OCI-LY7 (cell line): Measurements from ENCODE around the gene RIMS4. TPM values are rescaled to one million over a fixed set of nuclear protein-coding genes. Genes with fewer than 3 reads are reported as not detected.

ENCODE experiments used
- BruUV-seq: library from RNA; stranded (reverse); fragments of 400-500 nt; replicated peaks from 2 replicates; lab custom pipeline; 2021; lab: Mats Ljungman, UMichigan
- CTCF ChIA-PET: fragments of 300-600 bp; sonication (Branson Sonifier 250); formaldehyde crosslinking; loops from one replicate; lab custom pipeline; 2022; ENCODE audit warnings: antibody characterized with exemption; ENCODE audit not compliant: unreplicated experiment; lab: Charles Lee
- POLR2A ChIA-PET: fragments of 300-600 bp; sonication (Branson Sonifier 250); formaldehyde crosslinking; loops from one replicate; lab custom pipeline; 2022; ENCODE audit warnings: antibody characterized with exemption; lab: Charles Lee
- DNase-seq: peaks from one replicate; pipeline ENCODE4 v3.0.0-alpha.2; 2015; ENCODE audit warnings: low spot score
- H2AFZ ChIP-seq: fragments of 200-600 bp; sonication (generic), shearing (Covaris generic); 2 replicates; pipeline ENCODE4 v1.6.1; 2014; ENCODE audit warnings: mild to moderate bottlenecking, antibody characterized with exemption, low read length, moderate library complexity
- H3K27ac ChIP-seq: fragments of 200-600 bp; sonication (generic); 2 replicates; pipeline ENCODE4 v1.5.1; 2014; ENCODE audit warnings: mixed run types, low read depth, mild to moderate bottlenecking, moderate library complexity, low read length, inconsistent platforms; ENCODE audit not compliant: poor library complexity, severe bottlenecking
- H3K36me3 ChIP-seq: fragments of 200-600 bp; sonication (generic); 2 replicates; pipeline ENCODE4 v1.6.1; 2014; ENCODE audit warnings: mild to moderate bottlenecking, antibody characterized with exemption, low read length, moderate library complexity, mixed read lengths; ENCODE audit not compliant: insufficient read depth
- H3K4me1 ChIP-seq: fragments of 200-600 bp; sonication (generic); 2 replicates; pipeline ENCODE4 v1.5.1; 2014; ENCODE audit warnings: mild to moderate bottlenecking, low read length; ENCODE audit not compliant: insufficient read depth, poor library complexity, severe bottlenecking
- H3K4me2 ChIP-seq: fragments of 200-600 bp; sonication (generic); 2 replicates; pipeline ENCODE4 v1.6.1; 2014; ENCODE audit warnings: mild to moderate bottlenecking, low read length
- H3K4me3 ChIP-seq: fragments of 200-600 bp; sonication (generic); 2 replicates; pipeline ENCODE4 v1.5.1; 2014; ENCODE audit warnings: mild to moderate bottlenecking, low read depth, low read length; ENCODE audit not compliant: poor library complexity, severe bottlenecking
- H3K79me2 ChIP-seq: fragments of 200-600 bp; sonication (generic); 2 replicates; pipeline ENCODE4 v1.6.1; 2016; ENCODE audit warnings: low read depth, mild to moderate bottlenecking, low read length, moderate library complexity, mixed read lengths; ENCODE audit not compliant: insufficient read depth
- H3K9me2 ChIP-seq: fragments of 200-600 bp; sonication (generic); 2 replicates; pipeline ENCODE4 v1.6.1; 2016; ENCODE audit warnings: mild to moderate bottlenecking, low read length, mixed read lengths; ENCODE audit not compliant: insufficient read depth
- H3K9me3 ChIP-seq: fragments of 200-600 bp; sonication (generic); 2 replicates; pipeline ENCODE4 v1.6.1; 2014; ENCODE audit warnings: mild to moderate bottlenecking, mixed run types, low read length, mixed read lengths
- H4K20me1 ChIP-seq: fragments of 200-600 bp; sonication (generic); 2 replicates; pipeline ENCODE4 v1.6.1; 2014; ENCODE audit warnings: mild to moderate bottlenecking, antibody characterized with exemption, low read length, moderate library complexity, mixed read lengths; ENCODE audit not compliant: insufficient read depth
- CTCF ChIP-seq: fragments of 200-600 bp; sonication (generic); conservative IDR thresholded peaks from 2 replicates; pipeline ENCODE4 v1.5.1; 2014; ENCODE audit warnings: mild to moderate bottlenecking, antibody characterized with exemption, low read length, moderate library complexity, mixed read lengths
- EZH2phosphoT487 ChIP-seq: fragments of 200-600 bp; sonication (generic); IDR thresholded peaks from 2 replicates; pipeline ENCODE4 v1.6.1; 2018; ENCODE audit warnings: low read depth, borderline replicate concordance, mild to moderate bottlenecking, mixed run types, antibody characterized with exemption, low read length, moderate library complexity, mixed read lengths
- intact Hi-C: fragments of 100-400 bp; cut with micrococcal nuclease; formaldehyde crosslinking; loops from one replicate; pipeline ENCODE4 v1.10.0; 2022; ENCODE audit not compliant: unreplicated experiment
- total RNA-seq, 2 experiments: library from RNA; depleted of rRNA in 1 of 2; stranded (reverse); fragments of >200 nt in 1 of 2; shearing (Covaris generic) in 1 of 2; gene quantifications; 2 replicates each; pipeline ENCODE4 v1.2.3, GENCODE V29; 2014 to 2022

The RIMS4 gene
- total RNA-seq, 2 experiments from 2014 or later = not detected

- Histone ChIP-seq H3K27ac (no peak within 1 kb of the TSS), H3K4me3 (no peak within 1 kb of the TSS), H2AFZ (no peak within 1 kb of the TSS), H3K4me2 (no peak within 1 kb of the TSS), H3K9me2 (no peaks in the 10 kb centered on the region), H3K79me2 (no peaks in the 10 kb centered on the region), H3K4me1 (no peaks in the 10 kb centered on the region), H3K9me3 (no peaks in the 10 kb centered on the region), H3K36me3 (no peaks in the 10 kb centered on the region), H4K20me1 (no peaks in the 10 kb centered on the region)
- no peak for TF ChIP-seq CTCF
- TF ChIP-seq EZH2phosphoT487 = no peak
- DNase-seq = no peak
- no TSS peak for BruUV-seq
- ChIA-PET POLR2A (interaction anchor here (0.6 kb wide), 2 partner anchors 47 to 131 kb away, joined by 3 read pairs; no protein-coding TSS in a partner anchor), CTCF (no interaction called here)
- intact Hi-C loops = no loop called here
Observed at GRCh38 chr20:44714701-44715498, 95.4 kb downstream of the RIMS4 start, which contains the start of gene CCN5. TSS of gene CCN5 (plus strand) at chr20:44715369. CDS start at chr20:44715391, 22 bp downstream.

GRCh38 chr20:44714102-44714700, 96.1 kb downstream of the RIMS4 start:
- no peaks in the 10 kb centered on the region for H3K79me2 ChIP-seq
- no peak for DNase-seq
- CTCF ChIA-PET = no interaction called here
- no peaks in the 10 kb centered on the region for H4K20me1 ChIP-seq
- POLR2A ChIA-PET = interaction anchor here (0.6 kb wide), 2 partner anchors 47 to 132 kb away, joined by 3 read pairs; no protein-coding TSS in a partner anchor
- intact Hi-C loops = no loop called here
- H3K9me3 ChIP-seq = no peaks in the 10 kb centered on the region
- no peak overlapping the region for H2AFZ ChIP-seq
- H3K27ac ChIP-seq = no peak overlapping the region
- no peaks in the 10 kb centered on the region for H3K9me2 ChIP-seq
- no peaks in the 10 kb centered on the region for H3K36me3 ChIP-seq
- no peak overlapping the region for H3K4me3 ChIP-seq
- H3K4me1 ChIP-seq = no peaks in the 10 kb centered on the region
- TF ChIP-seq EZH2phosphoT487 (no peak), CTCF (no peak)
- H3K4me2 ChIP-seq = no peak overlapping the region
- BruUV-seq = no TSS peak

DNA sequence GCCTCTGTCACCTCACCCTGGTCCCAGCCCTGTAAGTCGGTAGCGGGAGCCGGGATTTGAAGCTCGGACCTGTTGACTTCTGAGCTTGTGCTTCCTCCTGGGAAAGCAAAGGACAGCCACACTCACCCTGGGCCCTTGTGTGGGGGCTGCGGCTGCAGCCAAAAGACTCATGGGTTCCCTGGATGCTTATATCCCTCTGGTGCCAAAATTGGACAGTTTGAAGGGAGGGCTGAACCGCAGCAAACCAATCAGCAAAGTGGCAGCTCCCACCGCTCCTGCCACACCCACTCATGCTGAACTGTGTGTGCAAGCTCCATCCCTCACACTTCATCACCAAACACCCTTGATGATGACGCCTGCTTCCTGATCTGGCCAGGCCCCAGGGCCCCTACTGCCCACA, 99.1 kb downstream of the RIMS4 start:
- H3K36me3 ChIP-seq = no peaks in the 10 kb centered on the region
- no peaks in the 10 kb centered on the region for H3K79me2 ChIP-seq
- no peak overlapping the region for H3K27ac ChIP-seq
- H3K4me2 ChIP-seq = no peak overlapping the region
- intact Hi-C loops = no loop called here
- H3K9me2 ChIP-seq = no peaks in the 10 kb centered on the region
- ChIA-PET POLR2A (no interaction called here), CTCF (interaction anchor here (0.6 to 0.9 kb wide), 2 partner anchors 21 to 327 kb away, joined by 3 read pairs; no protein-coding TSS in a partner anchor)
- H3K4me3 ChIP-seq = no peak overlapping the region
- no peak for TF ChIP-seq CTCF
- no peak for TF ChIP-seq EZH2phosphoT487
- H3K9me3 ChIP-seq = no peaks in the 10 kb centered on the region
- no peaks in the 10 kb centered on the region for H3K4me1 ChIP-seq
- no peak overlapping the region for H2AFZ ChIP-seq
- H4K20me1 ChIP-seq = no peaks in the 10 kb centered on the region
- BruUV-seq = no TSS peak
- no peak for DNase-seq
